GOT3 (cell line): ENCODE measurements around the gene KLC1.

Experiments used
- DNase-seq: peaks from one replicate; lab custom pipeline; 2025; ENCODE audit warnings: mixed read lengths; lab: John Stamatoyannopoulos, UW

The KLC1 gene

GRCh38 chr14:103659631-103660030 lies 30.6 kb downstream of the KLC1 start:
- no peak for DNase-seq

DNA sequence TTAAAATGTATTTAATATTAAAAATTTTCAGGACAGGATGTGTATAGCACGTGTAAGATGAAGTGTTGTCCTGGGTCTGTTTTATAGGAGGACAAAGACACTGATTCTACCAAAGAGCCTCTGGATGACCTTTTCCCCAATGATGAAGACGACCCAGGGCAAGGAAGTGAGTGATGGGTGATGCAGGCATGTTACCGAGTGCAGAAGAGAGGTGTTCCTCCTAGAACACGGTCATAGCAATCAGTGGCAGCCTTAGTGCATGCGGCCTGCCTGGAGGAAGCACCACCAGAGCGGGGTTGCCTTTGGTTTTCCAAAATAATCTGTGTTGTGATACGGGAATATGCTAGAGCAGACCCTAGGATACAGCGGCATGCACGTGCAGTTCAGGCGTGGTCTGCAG lies 33.0 kb downstream of the KLC1 start:
- no peak for DNase-seq

GRCh38 chr14:103662591-103662990 lies 33.6 kb downstream of the KLC1 start:
- no peak for DNase-seq

GRCh38 chr14:103663506-103663905 lies 34.5 kb downstream of the KLC1 start:
- no peak for DNase-seq

DNA sequence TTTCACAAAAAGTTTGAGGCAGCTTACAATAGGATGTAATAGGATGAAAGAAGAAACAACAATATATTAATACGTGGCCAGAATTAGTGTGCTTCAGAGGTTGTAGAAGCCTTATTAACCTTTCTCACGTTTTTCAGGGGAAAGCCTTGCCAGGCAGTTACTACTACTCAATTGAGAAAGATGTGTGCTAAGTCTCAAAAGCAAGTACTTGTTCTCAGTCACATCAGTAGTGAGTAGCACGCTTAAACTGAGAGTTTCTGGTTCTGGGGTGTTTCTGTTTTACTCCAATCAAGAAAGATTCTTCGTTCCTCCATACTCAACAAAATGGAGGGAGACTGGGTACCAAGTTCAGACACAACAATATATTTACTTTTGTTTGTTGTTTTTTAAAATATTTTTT lies 38.7 kb downstream of the KLC1 start:
- DNase-seq = no peak

DNA sequence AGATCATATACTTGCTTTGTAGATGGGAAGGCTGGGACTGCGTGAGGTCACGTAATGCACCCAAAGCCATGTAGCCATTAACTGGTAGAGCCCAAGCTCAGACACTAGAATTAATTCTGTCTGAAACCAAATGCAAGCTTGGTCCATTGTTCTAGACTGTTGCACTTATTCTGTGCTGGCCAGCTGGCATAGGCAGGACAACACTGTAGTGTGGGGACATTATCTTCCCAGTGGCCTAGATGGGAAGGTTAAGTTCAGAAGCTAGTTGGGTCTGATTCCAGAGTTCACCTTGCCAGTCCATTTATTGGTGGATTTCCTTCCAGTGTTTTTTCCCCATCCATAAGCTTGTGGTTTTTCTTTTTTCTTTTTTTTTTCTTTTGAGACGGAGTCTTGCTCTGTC lies 39.1 kb downstream of the KLC1 start:
- DNase-seq = no peak

GRCh38 chr14:103669370-103669769 lies 40.4 kb downstream of the KLC1 start:
- no peak for DNase-seq

DNA sequence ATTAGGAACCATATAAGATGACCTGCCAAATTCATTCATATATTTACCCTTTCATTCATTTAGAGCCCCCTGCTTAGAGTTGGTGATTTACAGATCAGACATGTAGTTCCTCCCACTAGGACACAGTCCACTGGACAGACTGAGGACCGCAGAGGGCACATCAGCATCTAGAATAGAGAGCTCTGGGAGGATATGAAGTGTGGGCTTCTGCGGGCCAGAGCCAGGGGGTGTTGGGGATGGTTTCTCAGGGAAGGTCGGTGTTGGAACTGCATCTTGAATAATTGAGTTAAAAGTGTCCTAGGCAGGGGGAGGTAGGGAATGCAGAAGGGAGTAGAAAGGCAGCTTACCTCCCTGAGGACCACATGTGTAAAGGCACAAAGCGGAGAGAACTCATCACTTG lies 42.9 kb downstream of the KLC1 start:
- no peak for DNase-seq

DNA sequence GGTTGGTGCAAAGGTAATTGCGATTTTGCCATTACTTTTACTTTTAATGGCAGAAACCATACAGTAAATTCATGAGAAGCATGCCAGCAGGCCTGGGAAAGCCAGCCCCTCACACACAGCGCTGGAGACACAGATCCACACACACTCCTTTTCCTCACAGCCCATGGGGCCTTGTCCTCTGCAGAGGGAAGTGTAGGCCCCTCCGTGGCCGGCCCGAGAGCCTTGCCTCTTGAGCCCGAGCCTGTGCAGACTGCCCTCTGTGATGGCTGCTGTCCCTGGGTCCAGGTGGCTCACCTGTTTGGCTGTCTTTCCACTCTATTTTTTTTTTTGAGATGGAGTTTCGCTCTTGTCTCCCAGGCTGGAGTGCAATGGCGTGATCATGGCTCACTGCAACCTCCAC lies 46.9 kb downstream of the KLC1 start:
- no peak for DNase-seq

- no peak for DNase-seq
Observed at GRCh38 chr14:103676881-103677675, 48.1 kb downstream of the KLC1 start.

GRCh38 chr14:103679351-103679750 lies 50.3 kb downstream of the KLC1 start:
- no peak for DNase-seq

DNA sequence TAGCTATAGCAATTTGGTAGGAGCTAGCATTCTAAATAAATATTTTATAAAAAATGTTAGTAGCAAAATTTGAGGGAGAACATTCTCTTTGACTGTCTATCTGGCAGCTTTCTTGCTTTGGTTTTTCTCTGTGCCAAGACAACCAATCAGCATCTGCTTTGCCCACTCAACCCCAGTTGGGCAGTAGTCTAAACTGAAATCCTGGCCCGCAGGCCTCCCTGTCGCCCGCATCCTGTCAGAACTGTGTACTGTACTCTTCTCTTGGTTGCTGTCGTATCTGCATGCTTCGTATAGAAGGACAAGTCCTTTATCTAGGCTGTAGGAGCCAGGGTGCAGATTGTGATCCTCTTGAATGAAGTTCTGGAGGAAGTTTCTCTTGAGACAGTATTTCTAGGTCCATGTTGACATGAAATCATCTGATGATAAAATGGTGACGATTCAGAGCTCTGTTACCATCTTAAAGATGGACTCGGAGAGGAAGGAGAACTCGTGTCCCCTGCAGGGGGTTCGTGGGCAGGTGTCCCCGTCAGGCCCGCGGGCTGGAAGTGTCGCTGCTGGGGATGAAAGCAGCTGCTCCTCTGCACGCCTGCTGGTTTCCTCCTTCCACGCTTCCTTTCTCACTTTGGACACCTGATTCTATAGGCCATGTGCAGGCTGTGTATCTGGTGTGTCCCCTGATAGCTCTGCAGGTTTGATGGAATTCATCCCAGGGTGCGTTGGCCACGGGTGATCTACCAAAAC lies 51.6 kb downstream of the KLC1 start:
- no peak for DNase-seq

DNA sequence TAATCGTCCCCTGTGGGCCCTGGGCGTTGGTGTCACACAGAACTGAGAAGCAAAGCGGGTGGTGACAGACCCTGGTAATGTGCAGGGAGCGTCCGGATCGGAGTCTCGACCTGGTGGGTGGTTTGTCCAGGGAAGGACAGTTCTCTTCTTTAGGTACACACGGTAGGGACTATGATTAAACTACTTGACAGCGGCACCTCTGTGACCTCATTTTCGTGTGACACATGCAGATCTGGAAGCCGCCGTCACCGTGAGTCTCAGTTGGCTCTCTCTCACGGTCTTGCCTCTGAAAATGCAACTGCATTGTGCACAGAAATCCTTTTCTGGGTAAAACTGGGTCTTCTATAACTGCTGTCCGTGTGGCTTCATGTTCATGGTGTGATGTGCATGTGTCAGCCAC lies 54.1 kb downstream of the KLC1 start:
- DNase-seq = no peak

DNA sequence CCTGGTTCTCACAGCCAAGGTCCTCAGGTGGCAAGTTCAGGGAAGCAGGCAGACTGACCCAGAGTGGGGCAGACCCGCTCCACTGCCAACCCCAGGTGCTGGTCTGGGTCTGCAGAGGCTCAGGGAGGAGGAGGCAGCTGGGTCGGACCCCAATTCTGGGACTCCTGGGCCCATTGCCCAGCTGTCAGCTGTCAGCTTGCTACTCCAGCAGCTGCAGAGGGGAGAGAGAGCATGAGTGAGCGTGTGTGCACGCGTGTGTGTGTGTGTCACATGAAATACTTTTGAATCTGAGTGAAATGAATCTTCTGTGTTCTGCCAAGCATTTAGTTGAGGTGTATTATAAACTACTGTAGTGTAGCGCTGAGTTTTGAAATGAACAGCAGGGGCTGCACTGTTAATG lies 55.5 kb downstream of the KLC1 start:
- no peak for DNase-seq

DNA sequence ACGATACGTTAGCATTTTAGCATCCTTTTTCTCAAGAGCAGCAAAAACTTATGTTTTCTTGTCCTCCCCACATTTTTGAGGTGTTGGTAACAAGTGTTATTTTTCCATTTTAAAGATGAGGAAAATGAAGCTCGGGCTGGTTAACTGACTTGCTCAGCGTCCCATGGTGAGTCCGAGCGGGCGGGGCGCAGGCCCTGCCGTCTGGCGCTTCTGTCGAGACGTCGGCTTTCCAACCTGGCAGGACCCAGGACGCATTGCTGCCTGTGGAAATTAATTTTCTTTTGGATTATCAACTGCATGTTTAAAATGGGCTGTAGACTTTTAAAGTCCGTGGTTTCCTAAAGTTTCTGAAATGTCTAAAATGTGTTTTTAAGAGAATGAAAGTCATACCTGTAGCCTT lies 55.9 kb downstream of the KLC1 start:
- DNase-seq = no peak

DNA sequence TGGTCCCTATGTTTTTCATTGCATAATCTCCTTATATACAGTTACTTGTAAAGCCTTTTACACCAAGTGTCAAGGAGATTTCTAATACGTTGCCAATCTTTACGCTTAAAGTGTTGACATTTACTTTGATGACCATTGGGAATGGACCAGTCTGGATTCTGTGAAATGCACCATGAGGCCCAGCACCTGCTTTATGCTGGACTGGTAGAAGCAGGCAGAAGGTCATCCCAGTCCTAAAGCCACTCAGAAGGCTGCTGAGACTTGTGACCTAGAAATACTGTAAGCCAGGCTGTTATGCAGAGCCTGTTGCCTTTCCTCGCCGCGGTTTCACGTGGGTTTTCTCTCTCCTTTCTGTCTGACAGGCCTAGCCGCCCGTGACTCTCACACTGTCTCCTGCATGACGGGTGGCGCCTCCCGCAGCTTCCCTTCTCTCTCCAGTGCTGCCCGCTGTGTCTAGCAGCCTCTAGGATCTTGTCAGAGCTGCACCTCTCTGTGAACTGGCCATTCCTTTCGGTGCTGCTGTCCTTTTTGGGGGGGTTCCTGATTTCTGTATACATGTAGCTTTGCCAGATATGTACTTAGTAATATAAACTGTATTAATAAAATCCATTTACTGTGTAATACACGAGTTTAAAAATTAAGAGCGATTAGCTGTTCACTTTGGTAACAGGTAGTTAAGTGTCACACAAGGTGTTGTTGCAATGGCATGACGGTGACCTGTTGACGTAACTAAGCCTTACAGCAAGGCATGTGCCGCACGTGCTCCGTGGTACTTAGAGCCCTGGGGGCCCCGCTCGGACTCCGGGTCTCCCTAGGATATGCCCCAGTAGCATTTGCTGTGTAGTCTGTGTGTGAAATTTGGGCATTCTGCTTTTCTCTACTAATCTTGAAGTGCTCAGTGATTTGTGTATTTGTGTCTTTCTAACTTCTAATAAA lies 56.5 kb downstream of the KLC1 start:
- no peak for DNase-seq

DNA sequence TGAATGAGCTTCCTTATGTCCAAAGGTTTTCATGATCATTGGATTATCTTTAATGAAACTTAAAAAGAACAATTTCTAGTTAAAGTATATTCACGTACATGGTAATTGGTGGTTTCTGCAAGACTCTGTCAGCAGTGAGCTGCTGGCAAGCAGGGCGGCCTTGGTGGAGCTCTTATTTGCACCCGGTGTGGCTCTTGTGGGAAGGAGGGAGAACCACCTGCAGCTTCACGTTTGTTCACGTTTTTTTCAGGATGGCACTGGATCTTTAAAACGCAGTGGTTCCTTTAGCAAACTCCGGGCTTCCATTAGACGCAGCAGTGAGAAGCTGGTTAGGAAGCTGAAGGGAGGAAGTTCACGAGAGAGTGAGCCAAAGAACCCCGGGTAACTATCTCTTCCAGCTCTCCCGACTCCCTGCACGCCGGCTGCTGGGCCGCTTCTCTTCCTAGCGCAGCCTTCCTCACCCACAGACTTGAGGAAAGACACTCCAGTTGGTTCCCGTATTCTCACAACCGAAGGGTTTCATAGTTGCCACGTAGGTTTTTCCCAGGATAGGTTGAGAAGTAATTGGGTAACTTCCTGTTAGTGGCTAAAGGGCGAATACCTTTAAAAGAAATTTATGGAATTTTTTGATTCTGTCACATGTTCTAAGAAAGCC lies 57.9 kb downstream of the KLC1 start:
- DNase-seq = no peak

- no peak for DNase-seq
Observed at GRCh38 chr14:103687712-103688111, 58.7 kb downstream of the KLC1 start.

- DNase-seq = no peak
Observed at GRCh38 chr14:103688441-103688840, 59.4 kb downstream of the KLC1 start.

- no peak for DNase-seq
Observed at GRCh38 chr14:103688906-103689902, 60.2 kb downstream of the KLC1 start.

DNA sequence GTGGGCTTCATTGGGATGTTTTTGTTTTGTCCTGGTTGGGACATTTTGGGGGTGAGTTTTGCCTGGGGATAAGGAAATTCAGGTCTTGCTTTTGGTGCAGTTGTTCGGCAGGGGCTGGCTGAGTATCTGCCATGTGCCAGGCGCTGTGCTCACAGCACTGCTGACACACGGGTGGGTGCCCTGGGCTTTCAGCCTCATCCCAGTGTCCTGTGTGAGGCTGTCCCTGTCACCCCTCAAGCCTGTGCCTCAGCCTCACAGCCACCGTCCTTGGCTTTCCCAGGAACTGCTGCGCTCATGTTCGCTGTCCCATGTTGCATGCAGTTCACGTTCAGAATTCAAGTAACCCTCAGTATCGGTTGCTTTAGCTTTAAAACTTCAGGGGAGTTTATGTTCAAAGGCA lies 61.3 kb downstream of the KLC1 start:
- no peak for DNase-seq
